Gastrocnemius medialis (tissue), 4 donors: ENCODE measurements around the gene SLC5A10. TPM values are rescaled to one million over a fixed set of nuclear protein-coding genes. Genes with fewer than 3 reads are reported as not detected.
"Not testable (repeated sequence)": the region's sequence is repeated elsewhere in the genome, so short reads cannot be mapped to it uniquely, and the experiment has no call there.

Experiments used
- ATAC-seq, 2 donors: fragments of 150-250 bp; one replicate each; pipeline ENCODE4 v1.9.1; 2016
- DNase-seq, 2 donors: peaks; one replicate each; pipeline ENCODE4 v3.0.0-alpha.2; 2019
- H3K27ac ChIP-seq, 4 donors: fragments of 200-600 bp; sonication (generic); 1 replicate in 1 of 4; 2 replicates in 3 of 4; pipeline ENCODE4 v1.5.1; 2016 to 2018; ENCODE audit warnings: mild to moderate bottlenecking in 2 of 4, moderate library complexity in 1 of 4
- H3K27me3 ChIP-seq, 3 donors: fragments of 200-600 bp; sonication (generic) in 2 of 3; 1 replicate in 1 of 3; 2 replicates in 2 of 3; pipeline versions ENCODE4 v1.5.1 to v1.6.0; 2016 to 2019; ENCODE audit warnings: mild to moderate bottlenecking in 1 of 3, moderate library complexity in 1 of 3
- H3K36me3 ChIP-seq, 2 donors: fragments of 200-600 bp; sonication (generic) in 1 of 2; one replicate each; pipeline ENCODE4 v1.5.1; 2017 to 2018
- H3K4me1 ChIP-seq, 2 donors: fragments of 200-600 bp; sonication (generic) in 1 of 2; one replicate each; pipeline ENCODE4 v1.5.1; 2016 to 2017; ENCODE audit warnings: mild to moderate bottlenecking in 2 of 2
- H3K4me3 ChIP-seq, 4 donors: fragments of 200-600 bp; sonication (generic) in 3 of 4; 1 replicate in 1 of 4; 2 replicates in 3 of 4; pipeline ENCODE4 v1.5.1; 2016 to 2019; ENCODE audit warnings: mild to moderate bottlenecking in 2 of 4
- H3K9me3 ChIP-seq, 3 donors: fragments of 200-600 bp; sonication (generic) in 2 of 3; 1 replicate in 1 of 3; 2 replicates in 2 of 3; pipeline ENCODE4 v1.5.1; 2016 to 2019
- CTCF ChIP-seq, 5 experiments: fragments of 450-650 bp in 3 of 5; fragments of 200-600 bp in 2 of 5; sonication (generic) in 2 of 5; IDR thresholded peaks in 4 of 5; conservative IDR thresholded peaks in 1 of 5; 1 replicate in 4 of 5; 2 replicates in 1 of 5; pipeline ENCODE4 v1.5.1; 2016 to 2019; ENCODE audit warnings: antibody characterized with exemption in 5 of 5, mild to moderate bottlenecking in 3 of 5, moderate library complexity in 3 of 5
- POLR2A ChIP-seq, 2 donors: fragments of 450-650 bp; IDR thresholded peaks; one replicate each; pipeline ENCODE4 v1.6.1; 2017; ENCODE audit warnings: antibody characterized with exemption in 2 of 2, mild to moderate bottlenecking in 2 of 2, moderate library complexity in 2 of 2
- in situ Hi-C, 4 donors: fragments of 200-750 bp; cut with MboI; loops; one replicate each; pipeline versions ENCODE4 v1.15.0 to v1.8.0; 2017; ENCODE audit warnings: low sequenced_read_pairs in 4 of 4
- intact Hi-C: fragments of 100-400 bp; cut with DNase I; formaldehyde crosslinking; loops from one replicate; pipeline ENCODE4 v1.15.1; 2023; ENCODE audit warnings: low total_unique reads
- total RNA-seq, 4 donors: library from RNA; depleted of rRNA; stranded (reverse); fragments of >200 nt; gene quantifications; one replicate each; pipeline versions ENCODE4 v1.1.0 to v1.2.3, GENCODE V29; 2016

Gene SLC5A10
- total RNA-seq, 4 donors from 2014 or later: not detected

- Histone ChIP-seq H3K36me3 (no peaks in the 10 kb centered on the region), H3K4me1 (no peaks in the 10 kb centered on the region), H3K9me3 (no peaks in the 10 kb centered on the region), H3K4me3 (no peak overlapping the region), H3K27me3 (peaks cover 5 to 8% (median 8%) of the 10 kb centered on the region in 3 donors), H3K27ac (no peak overlapping the region)
- TF ChIP-seq CTCF (IDR thresholded peaks at IDR 0.05 in 4 of 5, conservative IDR thresholded peaks at IDR 0.05 in 1 of 5) (no peak), POLR2A (IDR thresholded peaks at IDR 0.05) (no peak)
- in situ Hi-C loops: no loop called here
- ATAC-seq (no peak), DNase-seq (no peak)
- intact Hi-C loops: no loop called here
These were observed 3.0 kb downstream of the SLC5A10 start for GRCh38 chr17:18955009-18955408.

GRCh38 chr17:18956021-18956420, 4.1 kb downstream of the SLC5A10 start:
- in situ Hi-C loops, H3K9me3 ChIP-seq, H3K4me1 ChIP-seq, H3K4me3 ChIP-seq, H3K27ac ChIP-seq, H3K27me3 ChIP-seq, intact Hi-C loops, DNase-seq, H3K36me3 ChIP-seq, ATAC-seq: not testable (repeated sequence)

- DNase-seq: no peak
- in situ Hi-C loops (no loop called here), intact Hi-C loops (no loop called here)
- Histone ChIP-seq H3K9me3 (no peaks in the 10 kb centered on the region), H3K36me3 (no peaks in the 10 kb centered on the region), H3K27me3 (no peaks in the 10 kb centered on the region), H3K4me3 (no peak overlapping the region), H3K27ac (no peak overlapping the region), H3K4me1 (no peaks in the 10 kb centered on the region)
- ATAC-seq: no peak
- TF ChIP-seq POLR2A (IDR thresholded peaks at IDR 0.05) (no peak), CTCF (IDR thresholded peaks at IDR 0.05 in 4 of 5, conservative IDR thresholded peaks at IDR 0.05 in 1 of 5) (no peak)
These were observed 4.6 kb downstream of the SLC5A10 start for GRCh38 chr17:18956581-18956980.

- ATAC-seq (no peak), DNase-seq (no peak)
- intact Hi-C loops (no loop called here), in situ Hi-C loops (no loop called here)
- Histone ChIP-seq H3K4me1 (no peaks in the 10 kb centered on the region), H3K27ac (no peak overlapping the region), H3K9me3 (no peaks in the 10 kb centered on the region), H3K27me3 (no peaks in the 10 kb centered on the region), H3K4me3 (no peak overlapping the region), H3K36me3 (no peaks in the 10 kb centered on the region)
- TF ChIP-seq CTCF (IDR thresholded peaks at IDR 0.05 in 4 of 5, conservative IDR thresholded peaks at IDR 0.05 in 1 of 5) (no peak), POLR2A (IDR thresholded peaks at IDR 0.05) (no peak)
These were observed 5.9 kb downstream of the SLC5A10 start for GRCh38 chr17:18957831-18958230.

GRCh38 chr17:18958611-18959010, 6.6 kb downstream of the SLC5A10 start:
- Histone ChIP-seq H3K36me3 (no peaks in the 10 kb centered on the region), H3K4me1 (no peaks in the 10 kb centered on the region), H3K27ac (no peak overlapping the region), H3K9me3 (no peaks in the 10 kb centered on the region), H3K27me3 (no peaks in the 10 kb centered on the region), H3K4me3 (no peak overlapping the region)
- DNase-seq (no peak), ATAC-seq (no peak)
- intact Hi-C loops (no loop called here), in situ Hi-C loops (no loop called here)
- TF ChIP-seq CTCF (IDR thresholded peaks at IDR 0.05 in 4 of 5, conservative IDR thresholded peaks at IDR 0.05 in 1 of 5) (no peak), POLR2A (IDR thresholded peaks at IDR 0.05) (no peak)
